Activated naive CD4-positive, alpha-beta T cell treated with anti-CD3 and anti-CD28 coated beads, Interleukin-2, amount 10 ng/mL, durations not matched to agents 7 days and 5 days (primary cell): ENCODE data around the gene PID1.

ENCODE experiments used
- CTCF ChIA-PET: fragments of 350-600 bp; sonication (Branson Sonifier 250); formaldehyde crosslinking; loops from one replicate; lab custom pipeline; 2021; ENCODE audit warnings: antibody characterized with exemption; lab: Charles Lee
- DNase-seq: peaks from one replicate; pipeline ENCODE4 v3.0.0-alpha.2; 2020
- H3K27ac Mint-ChIP-seq: one replicate; pipeline ENCODE4 v1.8.0; 2021; ENCODE audit warnings: mild to moderate bottlenecking, moderate library complexity, mixed read lengths
- H3K27me3 Mint-ChIP-seq: one replicate; pipeline ENCODE4 v1.8.0; 2021; ENCODE audit warnings: mild to moderate bottlenecking, mixed read lengths
- H3K36me3 Mint-ChIP-seq: one replicate; pipeline ENCODE4 v1.8.0; 2021; ENCODE audit warnings: mixed read lengths
- H3K4me1 Mint-ChIP-seq: one replicate; pipeline ENCODE4 v1.8.0; 2021; ENCODE audit warnings: mixed read lengths
- H3K4me3 Mint-ChIP-seq: one replicate; pipeline ENCODE4 v1.8.0; 2021; ENCODE audit warnings: mild to moderate bottlenecking, moderate library complexity, mixed read lengths
- H3K9me3 Mint-ChIP-seq: one replicate; pipeline ENCODE4 v1.8.0; 2021; ENCODE audit warnings: mixed read lengths

Gene PID1

DNA sequence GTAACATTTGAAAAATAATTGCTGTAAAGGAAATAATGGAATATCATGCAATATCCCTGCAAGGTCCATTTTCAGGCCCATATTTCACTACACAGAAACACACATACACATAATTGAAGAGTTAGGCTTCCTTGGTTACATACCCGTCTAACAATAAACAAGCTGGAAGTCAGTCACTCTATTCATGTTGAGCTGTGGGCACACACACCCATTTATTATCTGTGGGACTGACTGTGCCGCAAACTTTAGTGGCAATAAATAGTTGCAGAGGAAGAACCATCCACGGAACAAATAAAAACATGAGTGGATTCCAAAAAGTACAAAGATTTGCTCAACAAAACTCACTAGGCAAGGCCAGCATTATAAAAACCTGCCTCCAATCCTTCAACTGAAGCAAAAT, 24.8 kb downstream of the PID1 start:
- no peaks in the 10 kb centered on the region for H3K36me3 Mint-ChIP-seq

GRCh38 chr2:229244975-229245374, 26.1 kb downstream of the PID1 start:
- Mint-ChIP-seq H3K36me3 (no peaks in the 10 kb centered on the region), H3K4me1 (no peaks in the 10 kb centered on the region), H3K9me3 (peaks cover 5% of the 10 kb centered on the region), H3K27ac (no peak overlapping the region), H3K4me3 (no peak overlapping the region), H3K27me3 (no peaks in the 10 kb centered on the region)
- CTCF ChIA-PET, result no interaction called here
- no peak for DNase-seq

More for the DNA sequence above, 24.8 kb downstream of the PID1 start:
- H3K4me1 Mint-ChIP-seq, result no peaks in the 10 kb centered on the region
- H3K27ac Mint-ChIP-seq, result no peak overlapping the region
- no peak overlapping the region for H3K4me3 Mint-ChIP-seq
- no peaks in the 10 kb centered on the region for H3K9me3 Mint-ChIP-seq
- no peaks in the 10 kb centered on the region for H3K27me3 Mint-ChIP-seq
- CTCF ChIA-PET, result no interaction called here
- DNase-seq, result no peak

- Mint-ChIP-seq H3K9me3 (peaks cover 5% of the 10 kb centered on the region), H3K4me3 (no peak overlapping the region), H3K27me3 (no peaks in the 10 kb centered on the region), H3K36me3 (no peaks in the 10 kb centered on the region), H3K4me1 (no peaks in the 10 kb centered on the region), H3K27ac (no peak overlapping the region)
- no peak for DNase-seq
- CTCF ChIA-PET, result no interaction called here
Measured at GRCh38 chr2:229243890-229244560, 27.1 kb downstream of the PID1 start.

DNA sequence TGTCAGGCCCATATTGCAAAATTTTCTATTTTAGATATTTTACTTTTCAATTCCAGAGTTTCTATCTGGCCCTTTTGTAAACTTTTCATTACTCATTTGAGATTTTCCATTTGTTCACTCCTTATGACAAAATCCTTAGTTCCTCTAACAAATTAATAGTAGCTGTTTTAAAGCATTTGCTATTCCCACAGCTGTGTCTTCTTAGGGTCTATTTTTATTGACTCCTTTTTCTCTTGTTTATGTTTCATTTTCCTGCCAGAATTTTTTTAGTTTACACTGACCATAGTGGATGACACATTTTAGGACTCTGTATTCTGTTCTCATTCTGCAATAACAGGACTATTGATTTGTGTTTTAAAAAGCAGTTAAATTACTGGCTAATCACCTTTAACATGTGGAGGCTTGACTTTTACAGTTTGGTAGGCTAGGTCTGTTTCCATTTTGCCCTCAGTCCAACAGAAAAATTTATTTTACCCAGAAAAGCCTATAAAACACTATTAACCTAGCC, 30.0 kb downstream of the PID1 start:
- CTCF ChIA-PET, result no interaction called here
- Mint-ChIP-seq H3K9me3 (peaks cover 5% of the 10 kb centered on the region), H3K27me3 (no peaks in the 10 kb centered on the region), H3K4me1 (no peaks in the 10 kb centered on the region), H3K36me3 (no peaks in the 10 kb centered on the region), H3K4me3 (no peak overlapping the region), H3K27ac (no peak overlapping the region)
- DNase-seq, result no peak

DNA sequence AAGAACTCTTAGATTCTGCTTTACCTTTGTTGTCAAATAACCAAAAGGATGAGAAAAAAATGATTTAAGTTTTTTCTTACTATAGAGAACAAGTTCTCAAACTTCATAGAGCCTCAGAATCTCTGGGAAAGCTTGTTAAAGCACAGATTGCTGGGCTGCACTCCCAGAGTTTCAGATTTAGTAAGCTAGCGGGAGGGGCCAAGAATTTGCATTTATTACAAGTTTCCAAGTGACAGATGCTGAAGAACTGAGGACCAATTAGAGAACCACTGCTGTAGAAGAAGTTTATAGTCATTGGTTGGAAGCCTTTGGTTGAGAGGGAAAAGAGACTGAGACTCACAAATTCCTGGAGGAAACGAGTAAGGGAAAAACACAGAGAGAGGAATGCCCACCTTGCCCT, 32.1 kb downstream of the PID1 start:
- Mint-ChIP-seq H3K9me3 (peaks cover 5% of the 10 kb centered on the region), H3K27me3 (no peaks in the 10 kb centered on the region), H3K4me1 (no peaks in the 10 kb centered on the region), H3K36me3 (no peaks in the 10 kb centered on the region), H3K4me3 (no peak overlapping the region), H3K27ac (no peak overlapping the region)
- DNase-seq, result no peak
- CTCF ChIA-PET, result no interaction called here

DNA sequence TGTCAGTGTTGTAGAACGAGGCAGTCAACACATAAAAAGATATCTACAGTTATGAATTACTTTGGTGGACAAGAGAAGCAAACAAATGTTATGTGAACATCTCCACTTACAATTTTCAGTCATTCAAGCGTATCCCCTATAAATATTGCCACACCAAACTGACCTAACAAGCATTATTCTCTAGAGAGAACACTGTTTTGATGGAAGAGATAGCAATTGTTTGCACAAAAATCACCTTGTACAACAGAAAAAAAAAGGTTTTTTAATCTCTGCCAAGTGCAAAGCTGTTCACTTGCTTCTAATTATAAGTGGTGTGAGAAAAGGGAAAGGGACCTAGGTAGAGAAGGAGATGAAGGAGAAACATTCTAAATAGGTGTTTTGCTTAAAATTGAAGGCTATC, 33.8 kb downstream of the PID1 start:
- Mint-ChIP-seq H3K36me3 (no peaks in the 10 kb centered on the region), H3K4me1 (no peaks in the 10 kb centered on the region), H3K27me3 (no peaks in the 10 kb centered on the region), H3K27ac (no peak overlapping the region), H3K9me3 (peaks cover 5% of the 10 kb centered on the region), H3K4me3 (no peak overlapping the region)
- CTCF ChIA-PET, result no interaction called here
- DNase-seq, result no peak

- no peak for DNase-seq
- Mint-ChIP-seq H3K4me3 (no peak overlapping the region), H3K27ac (peak overlapping the region; percentile 46), H3K4me1 (no peaks in the 10 kb centered on the region), H3K9me3 (no peaks in the 10 kb centered on the region), H3K36me3 (no peaks in the 10 kb centered on the region), H3K27me3 (no peaks in the 10 kb centered on the region)
- CTCF ChIA-PET, result no interaction called here
Measured at GRCh38 chr2:229235131-229235914, 35.8 kb downstream of the PID1 start.

DNA sequence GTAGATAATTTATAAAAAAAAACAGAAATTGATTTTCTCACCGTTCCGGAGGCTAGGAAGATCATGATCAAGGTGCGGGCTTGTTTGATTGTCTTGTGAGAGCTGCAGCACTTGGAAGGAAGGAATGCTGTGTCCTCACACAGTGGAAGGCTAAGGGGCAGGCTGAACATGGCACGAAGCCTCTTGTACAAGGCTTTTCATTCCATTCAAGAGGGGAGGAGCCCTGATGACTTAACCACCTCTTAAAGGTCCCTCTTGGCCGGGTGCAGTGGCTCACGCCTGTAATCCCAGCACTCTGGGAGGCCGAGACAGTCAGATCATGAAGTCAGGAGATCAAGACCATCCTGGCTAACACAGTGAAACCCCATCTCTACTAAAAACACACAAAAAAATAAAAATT, 39.2 kb downstream of the PID1 start:
- no peaks in the 10 kb centered on the region for H3K9me3 Mint-ChIP-seq
- no peaks in the 10 kb centered on the region for H3K27me3 Mint-ChIP-seq
- H3K4me3 Mint-ChIP-seq, result no peak overlapping the region
- CTCF ChIA-PET, result no interaction called here
- DNase-seq, result no peak
- no peaks in the 10 kb centered on the region for H3K4me1 Mint-ChIP-seq
- no peak overlapping the region for H3K27ac Mint-ChIP-seq
- H3K36me3 Mint-ChIP-seq, result no peaks in the 10 kb centered on the region

DNA sequence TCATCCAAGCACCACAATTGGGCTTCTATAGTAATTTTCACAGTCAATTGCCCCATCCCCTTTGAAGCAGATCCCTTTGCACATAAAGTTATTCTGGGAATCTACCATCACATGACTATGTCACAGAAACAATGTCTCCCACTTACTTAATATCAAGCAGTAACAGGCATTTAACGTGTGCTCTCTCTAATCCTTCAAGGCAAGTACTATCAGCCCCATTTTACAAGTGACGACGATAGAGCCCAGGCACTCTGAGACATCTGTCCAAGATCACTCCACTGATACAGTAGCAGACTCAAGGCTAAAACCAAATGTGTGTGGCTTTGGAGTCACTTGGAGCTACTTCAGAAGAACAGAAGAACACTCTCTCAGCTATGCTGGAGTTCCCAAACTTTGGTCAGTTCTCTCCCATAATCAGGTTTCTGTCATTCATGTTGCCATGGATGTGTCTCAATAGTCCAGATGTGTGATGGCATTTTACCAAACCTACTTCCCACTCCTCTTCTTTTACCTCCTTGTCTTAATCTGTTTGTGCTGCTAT, 39.7 kb downstream of the PID1 start:
- no peak overlapping the region for H3K27ac Mint-ChIP-seq

GRCh38 chr2:229230911-229231310, 40.2 kb downstream of the PID1 start:
- Mint-ChIP-seq H3K9me3 (no peaks in the 10 kb centered on the region), H3K4me3 (no peak overlapping the region), H3K27me3 (no peaks in the 10 kb centered on the region), H3K36me3 (no peaks in the 10 kb centered on the region), H3K27ac (no peak overlapping the region), H3K4me1 (no peaks in the 10 kb centered on the region)
- CTCF ChIA-PET, result no interaction called here
- no peak for DNase-seq

More for the DNA sequence above, 39.7 kb downstream of the PID1 start:
- CTCF ChIA-PET, result no interaction called here
- H3K36me3 Mint-ChIP-seq, result no peaks in the 10 kb centered on the region
- DNase-seq, result no peak
- no peaks in the 10 kb centered on the region for H3K27me3 Mint-ChIP-seq
- H3K4me3 Mint-ChIP-seq, result no peak overlapping the region
- H3K9me3 Mint-ChIP-seq, result no peaks in the 10 kb centered on the region
- no peaks in the 10 kb centered on the region for H3K4me1 Mint-ChIP-seq

- Mint-ChIP-seq H3K27ac (no peak overlapping the region), H3K4me1 (no peaks in the 10 kb centered on the region), H3K27me3 (no peaks in the 10 kb centered on the region), H3K36me3 (no peaks in the 10 kb centered on the region), H3K9me3 (no peaks in the 10 kb centered on the region), H3K4me3 (no peak overlapping the region)
- DNase-seq, result no peak
- CTCF ChIA-PET, result no interaction called here
Measured at GRCh38 chr2:229230256-229230655, 40.8 kb downstream of the PID1 start.

GRCh38 chr2:229226382-229226781, 44.7 kb downstream of the PID1 start:
- H3K27ac Mint-ChIP-seq, result no peak overlapping the region
- peaks cover 3% of the 10 kb centered on the region for H3K9me3 Mint-ChIP-seq
- no peak overlapping the region for H3K4me3 Mint-ChIP-seq
- H3K27me3 Mint-ChIP-seq, result no peaks in the 10 kb centered on the region
- H3K36me3 Mint-ChIP-seq, result no peaks in the 10 kb centered on the region
- no peak for DNase-seq
- no peaks in the 10 kb centered on the region for H3K4me1 Mint-ChIP-seq
- CTCF ChIA-PET, result no interaction called here

- no peaks in the 10 kb centered on the region for H3K27me3 Mint-ChIP-seq
- DNase-seq, result no peak
- CTCF ChIA-PET, result no interaction called here
- no peaks in the 10 kb centered on the region for H3K36me3 Mint-ChIP-seq
- H3K27ac Mint-ChIP-seq, result no peak overlapping the region
- peaks cover 6% of the 10 kb centered on the region for H3K9me3 Mint-ChIP-seq
- H3K4me3 Mint-ChIP-seq, result no peak overlapping the region
- no peaks in the 10 kb centered on the region for H3K4me1 Mint-ChIP-seq
Measured at GRCh38 chr2:229223107-229223506, 48.0 kb downstream of the PID1 start.

DNA sequence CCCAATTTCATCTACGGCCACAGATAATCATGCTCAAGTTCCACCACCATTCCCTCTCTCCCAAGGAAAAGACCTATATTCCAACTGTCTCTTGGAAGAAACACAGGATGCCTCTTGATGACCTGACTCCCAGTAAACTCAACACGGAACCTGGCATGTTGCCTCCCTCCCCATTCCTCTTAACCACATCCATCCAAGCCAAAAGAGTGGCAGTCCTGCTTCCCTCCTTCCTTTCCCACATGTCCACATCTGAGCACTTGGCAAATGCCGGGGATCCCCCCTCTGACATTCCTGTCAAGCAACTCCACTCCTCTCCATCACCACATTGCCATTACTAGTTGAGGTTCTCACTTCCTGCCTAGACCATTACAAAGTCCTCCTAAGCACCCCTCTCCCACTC, 49.4 kb downstream of the PID1 start:
- H3K4me1 Mint-ChIP-seq, result no peaks in the 10 kb centered on the region
- DNase-seq, result no peak
- no peak overlapping the region for H3K4me3 Mint-ChIP-seq
- CTCF ChIA-PET, result no interaction called here
- H3K27ac Mint-ChIP-seq, result no peak overlapping the region
- no peaks in the 10 kb centered on the region for H3K27me3 Mint-ChIP-seq
- peaks cover 6% of the 10 kb centered on the region for H3K9me3 Mint-ChIP-seq
- no peaks in the 10 kb centered on the region for H3K36me3 Mint-ChIP-seq

DNA sequence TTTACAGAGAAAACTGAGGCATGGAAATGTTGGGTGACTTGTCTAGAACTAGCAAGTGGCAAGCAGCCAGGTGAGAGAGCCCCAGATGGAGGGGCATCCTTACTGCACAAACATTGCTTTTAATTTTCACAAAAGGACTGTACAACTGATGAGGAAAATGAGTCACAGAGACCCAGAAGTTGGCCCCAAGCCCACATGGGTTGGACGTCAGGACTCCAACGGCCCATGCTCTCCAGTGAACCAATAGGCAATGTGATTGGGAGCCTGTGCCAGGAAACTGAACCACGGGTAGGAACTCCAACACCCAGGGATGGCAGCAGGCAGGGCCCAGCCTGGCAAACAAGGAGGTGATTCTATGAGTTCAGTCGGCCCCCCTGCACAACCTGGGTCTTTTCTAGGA, 50.8 kb downstream of the PID1 start:
- no peak overlapping the region for H3K27ac Mint-ChIP-seq
- no peak overlapping the region for H3K4me3 Mint-ChIP-seq
- peaks cover 6% of the 10 kb centered on the region for H3K9me3 Mint-ChIP-seq
- no peaks in the 10 kb centered on the region for H3K4me1 Mint-ChIP-seq
- H3K27me3 Mint-ChIP-seq, result no peaks in the 10 kb centered on the region
- no peak for DNase-seq
- CTCF ChIA-PET, result no interaction called here
- H3K36me3 Mint-ChIP-seq, result no peaks in the 10 kb centered on the region
